KMS-11 (cell line): ENCODE measurements around the gene ZNF384.
A peak's percentile ranks its signal among the peaks of the same experiment; 100 is the strongest.

ENCODE experiments used
- H2AFZ ChIP-seq: fragments of 200-600 bp; sonication (generic); 2 replicates; pipeline ENCODE4 v1.6.1; 2016; ENCODE audit warnings: antibody characterized with exemption, mixed run types, low read depth
- H3K27ac ChIP-seq: fragments of 200-600 bp; sonication (generic); 2 replicates; pipeline ENCODE4 v1.6.1; 2016; ENCODE audit warnings: mild to moderate bottlenecking, mixed run types
- H3K27me3 ChIP-seq: fragments of 200-600 bp; sonication (generic); 2 replicates; pipeline ENCODE4 v1.6.1; 2017; ENCODE audit warnings: mild to moderate bottlenecking, low read depth, mixed run types, moderate library complexity; ENCODE audit not compliant: insufficient read depth
- H3K36me3 ChIP-seq: fragments of 200-600 bp; sonication (generic); 2 replicates; pipeline ENCODE4 v1.6.1; 2017; ENCODE audit warnings: mild to moderate bottlenecking, mixed run types; ENCODE audit not compliant: insufficient read depth
- H3K4me1 ChIP-seq: fragments of 200-600 bp; sonication (generic); 2 replicates; pipeline ENCODE4 v1.6.1; 2016; ENCODE audit warnings: mild to moderate bottlenecking, low read depth, mixed run types; ENCODE audit not compliant: poor library complexity, severe bottlenecking
- H3K4me2 ChIP-seq: fragments of 200-600 bp; sonication (generic); 2 replicates; pipeline ENCODE4 v1.7.0; 2016; ENCODE audit warnings: mild to moderate bottlenecking, mixed run types
- H3K4me3 ChIP-seq: fragments of 200-600 bp; sonication (generic); IDR thresholded peaks from 2 replicates; pipeline ENCODE4 v1.6.1; 2017; ENCODE audit warnings: low read depth, low read length, mixed read lengths; ENCODE audit not compliant: insufficient read depth
- H3K79me2 ChIP-seq: fragments of 200-600 bp; sonication (generic); 2 replicates; pipeline ENCODE4 v1.6.1; 2016; ENCODE audit warnings: low read depth, mixed run types; ENCODE audit not compliant: insufficient read depth
- H3K9ac ChIP-seq: fragments of 200-600 bp; sonication (generic); 2 replicates; pipeline ENCODE4 v1.6.1; 2016; ENCODE audit warnings: mild to moderate bottlenecking, mixed run types
- H4K20me1 ChIP-seq: fragments of 200-600 bp; sonication (generic); 2 replicates; pipeline ENCODE4 v1.6.1; 2016; ENCODE audit warnings: mild to moderate bottlenecking, mixed run types; ENCODE audit not compliant: insufficient read depth
- TF ChIP-seq, protein P1 (sequence below): fragments of 200-600 bp; sonication (generic); conservative IDR thresholded peaks from 2 replicates; pipeline ENCODE4 v1.6.1; 2017; ENCODE audit warnings: low read depth, mild to moderate bottlenecking, antibody characterized with exemption, low read length, moderate library complexity, mixed read lengths

ZNF384 gene

DNA sequence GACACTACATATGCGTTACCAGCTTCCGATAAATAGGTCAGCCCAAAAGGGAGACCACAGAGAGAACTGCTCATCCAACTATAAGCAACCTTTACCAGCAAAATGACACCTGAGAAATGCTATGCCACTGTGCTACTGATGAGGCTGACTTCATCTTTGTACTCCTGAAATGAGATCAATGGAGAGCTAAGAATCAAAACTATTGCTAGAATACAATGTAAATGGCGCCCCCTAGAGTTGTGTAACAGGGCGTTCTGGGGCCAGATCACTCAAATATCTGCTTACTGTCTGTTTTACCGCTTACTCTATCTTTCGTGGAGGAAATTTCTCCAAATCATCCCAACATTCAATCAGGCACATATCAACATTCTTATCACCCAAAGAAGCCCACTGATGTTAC is 4.6 kb downstream of the ZNF384 start:
- no peak overlapping the region for H3K9ac ChIP-seq
- no peaks in the 10 kb centered on the region for H3K36me3 ChIP-seq
- no peak overlapping the region for H3K4me3 ChIP-seq
- H4K20me1 ChIP-seq = no peaks in the 10 kb centered on the region
- TF ChIP-seq, protein P1, sequence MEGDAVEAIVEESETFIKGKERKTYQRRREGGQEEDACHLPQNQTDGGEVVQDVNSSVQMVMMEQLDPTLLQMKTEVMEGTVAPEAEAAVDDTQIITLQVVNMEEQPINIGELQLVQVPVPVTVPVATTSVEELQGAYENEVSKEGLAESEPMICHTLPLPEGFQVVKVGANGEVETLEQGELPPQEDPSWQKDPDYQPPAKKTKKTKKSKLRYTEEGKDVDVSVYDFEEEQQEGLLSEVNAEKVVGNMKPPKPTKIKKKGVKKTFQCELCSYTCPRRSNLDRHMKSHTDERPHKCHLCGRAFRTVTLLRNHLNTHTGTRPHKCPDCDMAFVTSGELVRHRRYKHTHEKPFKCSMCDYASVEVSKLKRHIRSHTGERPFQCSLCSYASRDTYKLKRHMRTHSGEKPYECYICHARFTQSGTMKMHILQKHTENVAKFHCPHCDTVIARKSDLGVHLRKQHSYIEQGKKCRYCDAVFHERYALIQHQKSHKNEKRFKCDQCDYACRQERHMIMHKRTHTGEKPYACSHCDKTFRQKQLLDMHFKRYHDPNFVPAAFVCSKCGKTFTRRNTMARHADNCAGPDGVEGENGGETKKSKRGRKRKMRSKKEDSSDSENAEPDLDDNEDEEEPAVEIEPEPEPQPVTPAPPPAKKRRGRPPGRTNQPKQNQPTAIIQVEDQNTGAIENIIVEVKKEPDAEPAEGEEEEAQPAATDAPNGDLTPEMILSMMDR = peak; percentile 55
- H3K79me2 ChIP-seq = peaks cover 85% of the 10 kb centered on the region
- no peaks in the 10 kb centered on the region for H3K27me3 ChIP-seq
- H2AFZ ChIP-seq = no peak overlapping the region
- H3K4me2 ChIP-seq = no peak overlapping the region
- H3K4me1 ChIP-seq = peaks cover 22% of the 10 kb centered on the region
- H3K27ac ChIP-seq = no peak overlapping the region

DNA sequence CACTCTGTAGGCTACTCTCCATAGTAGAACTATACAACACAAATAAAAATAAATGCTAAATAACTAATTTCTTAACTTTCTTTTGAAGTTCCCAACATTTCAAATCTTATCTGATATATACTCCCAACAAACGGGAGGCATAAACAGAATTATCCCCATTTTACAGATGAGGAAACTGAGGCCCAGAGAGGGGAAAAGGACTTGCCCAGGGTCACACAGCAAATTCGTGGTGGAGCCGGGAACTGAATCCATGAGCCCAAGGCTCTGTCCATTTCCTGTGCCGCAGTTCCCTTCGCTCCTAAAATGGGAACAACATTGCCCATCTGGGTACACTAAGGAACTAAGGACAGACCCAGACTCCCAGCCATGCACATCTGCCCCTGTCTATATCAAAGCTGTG is 12.2 kb downstream of the ZNF384 start:
- Histone ChIP-seq H4K20me1 (no peaks in the 10 kb centered on the region), H3K9ac (no peak overlapping the region), H3K4me1 (no peaks in the 10 kb centered on the region), H3K27ac (no peak overlapping the region), H3K4me2 (no peak overlapping the region), H3K79me2 (peaks cover 21% of the 10 kb centered on the region), H2AFZ (no peak overlapping the region), H3K36me3 (no peaks in the 10 kb centered on the region), H3K27me3 (no peaks in the 10 kb centered on the region), H3K4me3 (no peak overlapping the region)
- TF ChIP-seq, protein P1 = no peak

DNA sequence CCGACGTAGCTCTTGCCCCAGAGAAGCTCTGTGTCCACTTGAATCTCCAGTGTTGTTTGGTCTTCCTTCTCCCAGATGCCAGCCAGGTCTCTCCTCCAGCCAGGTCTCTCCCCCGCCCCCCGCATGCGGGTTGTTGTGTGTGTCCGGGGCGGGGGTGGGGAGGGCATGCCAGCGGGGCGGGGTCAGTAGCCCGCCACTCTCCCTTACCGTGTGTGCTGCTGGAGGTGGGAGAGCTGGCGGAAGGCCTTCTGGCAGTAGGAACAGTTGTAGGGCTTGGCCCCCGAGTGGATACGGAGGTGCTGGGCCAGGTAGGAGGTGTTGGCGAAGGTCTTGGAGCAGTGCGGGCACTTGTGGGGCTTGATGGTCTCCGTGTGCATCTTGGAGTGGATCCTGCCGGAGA is 17.0 kb downstream of the ZNF384 start:
- no peaks in the 10 kb centered on the region for H3K79me2 ChIP-seq
- H3K4me1 ChIP-seq = no peaks in the 10 kb centered on the region
- TF ChIP-seq, protein P1 = no peak
- no peak overlapping the region for H3K27ac ChIP-seq
- H3K36me3 ChIP-seq = no peaks in the 10 kb centered on the region; the same call in 1 of the 2 replicates
- H3K4me3 ChIP-seq = no peak overlapping the region
- H2AFZ ChIP-seq = no peak overlapping the region
- H3K4me2 ChIP-seq = no peak overlapping the region
- H4K20me1 ChIP-seq = no peaks in the 10 kb centered on the region
- H3K9ac ChIP-seq = no peak overlapping the region
- no peaks in the 10 kb centered on the region for H3K27me3 ChIP-seq

DNA sequence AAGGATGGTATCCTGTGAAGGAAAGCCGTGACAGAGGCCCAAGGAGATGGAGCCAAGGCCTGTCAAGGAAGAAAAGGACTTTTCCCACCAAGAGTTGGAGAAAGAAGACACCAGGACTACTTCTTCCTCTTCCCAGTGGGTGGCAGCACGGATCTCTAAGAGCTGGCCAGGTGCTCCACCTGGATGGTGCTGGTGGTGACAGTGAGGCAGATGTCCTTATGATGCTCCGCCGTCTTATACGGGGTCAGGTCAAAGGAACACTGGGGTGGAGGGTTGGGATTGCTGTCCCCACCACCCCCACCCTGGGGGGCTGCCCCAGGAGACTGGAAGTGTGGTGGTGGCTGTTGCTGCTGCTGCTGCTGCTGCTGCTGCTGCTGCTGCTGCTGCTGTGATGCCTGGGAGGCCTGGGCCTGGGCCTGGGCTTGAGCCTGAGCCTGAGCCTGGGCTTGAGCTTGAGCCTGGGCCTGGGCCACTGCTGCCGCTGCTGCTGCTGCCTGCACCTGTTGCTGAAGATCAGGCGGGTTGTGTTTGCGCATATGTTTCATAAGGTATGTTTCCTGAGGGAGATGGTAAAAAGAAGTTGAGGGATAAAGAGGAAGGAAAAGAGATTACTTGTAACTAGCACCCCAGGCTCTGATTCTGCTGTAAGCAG is 21.5 kb downstream of the ZNF384 start:
- Histone ChIP-seq H3K27ac (no peak overlapping the region), H3K27me3 (no peaks in the 10 kb centered on the region), H3K4me1 (peaks cover 7% of the 10 kb centered on the region), H2AFZ (no peak overlapping the region), H3K4me2 (no peak overlapping the region), H3K4me3 (no peak overlapping the region), H3K9ac (no peak overlapping the region), H3K79me2 (no peaks in the 10 kb centered on the region), H3K36me3 (no peaks in the 10 kb centered on the region; the same call in 1 of the 2 replicates), H4K20me1 (no peaks in the 10 kb centered on the region)
- TF ChIP-seq, protein P1 = no peak
